Hepatic stellate cell (primary cell): ENCODE measurements around the gene BFSP2.
"Not testable (repeated sequence)": the region's sequence is repeated elsewhere in the genome, so short reads cannot be mapped to it uniquely, and the experiment has no call there.

Experiments used
- DNase-seq: peaks from one replicate; pipeline ENCODE4 v3.0.0; 2011; ENCODE audit warnings: low spot score

BFSP2 gene

GRCh38 chr3:133457465-133458067, 57.7 kb downstream of the BFSP2 start:
- no peak for DNase-seq

- no peak for DNase-seq
Observed at GRCh38 chr3:133459400-133459799, 59.5 kb downstream of the BFSP2 start.

- no peak for DNase-seq
Observed at GRCh38 chr3:133460809-133461208, 61.0 kb downstream of the BFSP2 start.

GRCh38 chr3:133461291-133461690, 61.4 kb downstream of the BFSP2 start:
- DNase-seq = no peak

- no peak for DNase-seq
Observed at GRCh38 chr3:133463347-133463860, 63.5 kb downstream of the BFSP2 start.

- peak; percentile 48 for DNase-seq
Observed at GRCh38 chr3:133464573-133464972, 64.7 kb downstream of the BFSP2 start.

GRCh38 chr3:133466531-133467386, 66.9 kb downstream of the BFSP2 start:
- DNase-seq = no peak

GRCh38 chr3:133467780-133468179, 67.9 kb downstream of the BFSP2 start:
- DNase-seq = no peak

GRCh38 chr3:133468251-133468721, 68.4 kb downstream of the BFSP2 start:
- DNase-seq = peak; percentile 35

- peak; percentile 62 for DNase-seq
Observed at GRCh38 chr3:133469140-133469731, 69.4 kb downstream of the BFSP2 start.

- DNase-seq = no peak
Observed at GRCh38 chr3:133472242-133472641, 72.4 kb downstream of the BFSP2 start.

GRCh38 chr3:133472889-133473288, 73.0 kb downstream of the BFSP2 start:
- no peak for DNase-seq

- not testable (repeated sequence) for DNase-seq
Observed at GRCh38 chr3:133473472-133474191, 73.8 kb downstream of the BFSP2 start.

GRCh38 chr3:133474251-133474801, 74.5 kb downstream of the BFSP2 start:
- peak; percentile 29 for DNase-seq

GRCh38 chr3:133474817-133475216, 75.0 kb downstream of the BFSP2 start:
- no peak for DNase-seq

- DNase-seq = no peak
Observed at GRCh38 chr3:133475245-133476010, 75.6 kb downstream of the BFSP2 start.

- DNase-seq = no peak
Observed at GRCh38 chr3:133476971-133477375, 77.1 kb downstream of the BFSP2 start.

GRCh38 chr3:133477487-133477886, 77.6 kb downstream of the BFSP2 start:
- DNase-seq = no peak

GRCh38 chr3:133478624-133479023, 78.8 kb downstream of the BFSP2 start:
- DNase-seq = no peak

GRCh38 chr3:133479401-133479800, 79.5 kb downstream of the BFSP2 start:
- DNase-seq = no peak
